HG03025 (cell line): Measurements from ENCODE around the gene SCN7A.

ENCODE experiments used
- ATAC-seq: cut with Tn5 transposase; IDR thresholded peaks from one replicate; pipeline ENCODE4 v1.9.1; 2021; ENCODE audit warnings: mild to moderate bottlenecking, moderate library complexity; ENCODE audit not compliant: unreplicated experiment, low FRiP score

SCN7A gene

GRCh38 chr2:166405569-166405926 lies 88.5 kb downstream of the SCN7A start:
- ATAC-seq, result no peak

DNA sequence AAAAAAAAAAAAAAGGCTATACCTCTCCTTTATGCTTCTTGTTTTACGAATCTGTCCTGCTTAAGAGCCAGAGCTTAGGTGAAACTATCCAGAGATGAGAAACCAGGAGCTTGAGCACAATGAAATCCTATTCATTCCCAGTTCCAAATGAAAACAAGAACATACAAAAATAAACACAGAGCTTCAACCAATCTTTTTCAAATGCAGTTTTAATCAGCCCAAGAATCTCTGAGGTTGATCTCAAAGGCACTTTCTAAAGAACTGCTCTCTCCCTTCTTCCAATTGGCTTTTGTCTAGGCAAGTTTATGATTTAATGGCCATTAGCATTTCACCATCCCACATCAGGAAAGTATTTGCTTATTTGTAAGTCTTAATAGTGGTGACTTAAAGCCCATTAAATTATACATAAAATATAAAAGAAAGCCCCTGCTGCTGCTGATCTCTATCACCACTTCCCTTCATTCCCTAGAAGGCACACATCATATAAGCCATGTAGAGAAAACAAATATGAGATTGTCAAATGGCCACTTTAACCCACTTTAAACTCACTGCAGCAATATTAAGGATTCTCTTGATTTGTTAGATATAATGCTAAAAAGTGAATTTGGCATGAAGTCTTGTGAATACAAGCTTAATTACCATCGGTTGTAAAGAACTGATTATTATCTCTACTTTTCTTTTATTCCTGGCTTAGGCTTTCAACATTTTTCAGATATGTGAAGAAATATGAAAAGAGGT lies 89.0 kb downstream of the SCN7A start:
- no peak for ATAC-seq

GRCh38 chr2:166394245-166394644 lies 99.8 kb downstream of the SCN7A start:
- ATAC-seq, result no peak

DNA sequence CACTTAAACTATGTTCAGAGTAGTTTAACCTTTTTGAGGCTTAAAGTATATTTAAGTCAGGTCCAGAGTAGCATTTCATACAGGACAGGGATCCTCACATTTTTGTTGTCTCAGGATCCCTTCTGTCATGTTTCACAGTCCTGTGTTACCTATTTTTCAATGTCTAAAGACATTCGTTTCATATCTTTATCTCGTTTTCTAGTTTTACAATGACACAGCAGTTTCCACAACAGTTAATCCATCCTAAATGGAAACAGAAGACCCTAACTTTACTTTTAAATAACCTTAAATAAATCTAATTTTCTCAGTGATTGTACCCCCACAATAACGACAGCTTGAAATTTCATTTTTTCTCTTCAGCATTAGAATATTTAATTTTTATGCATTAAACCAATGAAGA lies 101.0 kb downstream of the SCN7A start:
- ATAC-seq, result no peak

GRCh38 chr2:166388481-166389070 lies 105.5 kb downstream of the SCN7A start:
- no peak for ATAC-seq

- no peak for ATAC-seq
Observed at GRCh38 chr2:166385313-166385712, 108.7 kb downstream of the SCN7A start.

DNA sequence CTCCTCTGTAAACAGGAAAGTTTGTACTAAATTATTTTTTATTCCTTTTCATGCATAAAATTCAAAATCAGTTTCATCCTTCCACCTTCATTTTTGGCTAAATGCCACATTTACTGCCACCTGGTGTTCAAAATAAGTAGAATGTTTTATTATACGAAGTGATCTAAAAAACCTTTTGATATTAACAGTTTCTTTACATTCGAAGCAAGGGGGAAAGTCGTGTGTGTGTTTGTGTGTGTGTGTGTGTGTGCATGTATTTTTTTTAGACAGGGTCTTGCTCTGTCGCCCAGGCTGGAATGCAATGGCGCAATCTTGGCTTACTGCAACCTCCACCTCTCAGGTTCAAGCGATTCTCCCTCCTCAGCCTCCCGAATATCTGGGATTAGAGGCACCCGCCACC lies 109.3 kb downstream of the SCN7A start:
- no peak for ATAC-seq

DNA sequence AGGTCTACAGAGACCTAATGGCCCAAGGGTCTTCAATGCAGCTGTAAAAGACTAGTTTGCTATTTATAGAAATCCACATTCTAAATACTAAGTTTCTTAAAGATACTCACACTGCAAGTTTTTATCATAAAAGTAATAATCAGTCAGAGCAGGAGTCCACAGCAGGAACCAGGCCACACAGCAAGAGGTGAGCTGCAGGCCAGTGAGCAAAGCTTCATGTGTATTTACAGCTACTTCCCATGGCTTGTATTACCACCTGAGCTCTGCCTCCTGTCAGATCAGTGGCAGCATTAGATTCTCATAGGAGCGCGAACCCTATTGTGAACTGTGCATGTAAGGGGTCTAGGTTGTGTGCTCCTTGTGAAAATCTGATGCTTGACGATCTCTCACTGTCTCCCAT lies 111.6 kb downstream of the SCN7A start:
- no peak for ATAC-seq

- ATAC-seq, result no peak
Observed at GRCh38 chr2:166380615-166381014, 113.4 kb downstream of the SCN7A start.

- no peak for ATAC-seq
Observed at GRCh38 chr2:166376873-166377272, 117.2 kb downstream of the SCN7A start.

- no peak for ATAC-seq
Observed at GRCh38 chr2:166376488-166376828, 117.6 kb downstream of the SCN7A start.

GRCh38 chr2:166375736-166376487 lies 118.1 kb downstream of the SCN7A start, which contains the start of gene SCN9A:
TSS of gene SCN9A (minus strand) at chr2:166375944. CDS start at chr2:166311756, 64,188 bp downstream.
- ATAC-seq, result peak; percentile 67

GRCh38 chr2:166375195-166375735 lies 118.8 kb downstream of the SCN7A start:
- peak; percentile 40 for ATAC-seq

- ATAC-seq, result no peak
Observed at GRCh38 chr2:166373951-166374350, 120.1 kb downstream of the SCN7A start.

DNA sequence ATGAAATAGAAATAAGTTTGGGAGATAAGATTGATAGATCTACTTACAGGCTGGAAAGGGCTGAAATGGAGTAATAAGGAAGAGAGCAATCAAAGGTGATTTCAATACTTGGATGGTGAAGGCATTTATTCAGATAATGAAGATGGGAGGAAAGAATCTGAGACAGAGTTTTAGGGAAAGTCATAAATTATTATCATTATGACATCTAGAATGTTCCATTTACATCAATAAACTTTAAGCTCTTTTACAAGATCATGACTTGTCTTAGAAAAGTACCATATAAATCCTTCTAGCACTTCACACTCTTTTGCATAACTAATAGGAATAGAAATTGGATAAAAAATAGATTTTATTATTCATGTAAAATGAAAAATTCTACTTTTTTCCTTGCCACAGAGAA lies 120.5 kb downstream of the SCN7A start:
- ATAC-seq, result no peak

DNA sequence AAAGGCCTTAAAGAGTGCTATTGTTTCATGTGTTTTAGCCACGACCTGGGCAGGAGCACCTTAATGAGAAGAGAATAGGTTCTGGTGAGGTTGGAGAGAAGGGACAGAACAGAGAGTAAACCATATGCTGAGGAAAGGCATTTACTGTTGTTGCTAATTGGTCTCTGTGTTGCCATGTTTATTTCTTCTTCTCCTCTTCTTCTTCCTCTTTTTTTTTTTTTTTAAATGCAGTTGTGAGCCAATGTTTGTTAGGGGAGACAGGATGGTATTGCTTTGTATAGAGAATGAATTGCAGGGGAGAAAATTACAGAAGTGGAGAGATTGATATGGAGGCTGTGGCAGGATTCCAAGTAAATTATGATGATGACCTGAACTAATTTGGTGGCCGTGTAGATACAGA lies 120.9 kb downstream of the SCN7A start:
- ATAC-seq, result no peak

DNA sequence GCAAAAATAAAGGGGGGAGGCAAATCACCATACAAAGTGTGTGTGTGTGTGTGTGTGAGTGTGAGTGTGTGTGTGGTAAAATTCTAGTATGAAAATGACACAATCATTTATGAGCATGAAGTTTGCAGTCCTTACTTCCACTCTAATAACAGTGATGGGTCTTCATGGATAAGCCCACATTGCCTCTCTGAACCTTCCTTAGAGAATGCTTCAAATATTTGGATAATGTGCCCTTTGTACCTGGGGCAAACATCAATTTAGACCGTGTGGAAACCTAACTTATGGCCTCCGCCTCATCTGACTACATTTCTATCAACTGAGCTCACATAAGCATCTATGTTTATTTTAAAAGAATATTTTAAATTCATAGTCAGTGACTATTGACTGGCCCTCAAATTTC lies 122.0 kb downstream of the SCN7A start:
- ATAC-seq, result no peak

GRCh38 chr2:166365803-166366420 lies 128.1 kb downstream of the SCN7A start:
- no peak for ATAC-seq

- ATAC-seq, result no peak
Observed at GRCh38 chr2:166365239-166365638, 128.8 kb downstream of the SCN7A start.

DNA sequence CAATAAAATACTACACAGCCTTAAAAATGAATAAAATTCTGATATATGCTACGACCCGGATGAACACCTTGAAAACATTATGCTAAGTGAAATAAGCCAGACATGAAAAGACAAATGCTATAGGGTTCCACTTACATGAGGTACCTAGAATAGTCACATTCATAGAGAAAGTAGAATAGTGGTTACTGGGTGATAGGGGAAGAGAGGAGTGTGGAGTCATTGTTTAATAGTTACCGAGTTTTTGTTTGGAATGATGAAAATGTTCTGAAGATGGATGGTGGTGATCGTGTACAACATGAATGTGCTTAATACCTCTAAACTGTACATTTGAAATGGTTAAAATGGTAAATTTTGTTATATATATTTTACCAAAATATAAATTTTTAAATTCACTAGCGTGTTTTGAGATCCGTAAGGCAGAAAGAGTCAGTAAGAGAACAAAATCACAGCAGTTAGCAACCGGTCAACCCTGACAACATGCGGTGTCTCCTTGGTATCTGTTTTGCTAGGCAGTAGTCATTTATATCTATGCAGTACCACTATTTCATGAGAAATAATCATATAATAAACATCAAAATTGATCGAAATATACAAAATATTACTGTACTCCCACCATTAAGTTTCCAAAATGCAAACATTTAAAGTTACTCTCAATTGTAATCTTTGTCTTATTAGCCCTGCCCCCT lies 129.4 kb downstream of the SCN7A start:
- no peak for ATAC-seq
